Measurements from ENCODE around the gene PCNX2.

The PCNX2 gene

GRCh38 chr1:233233508-233234040 is 62.0 kb downstream of the PCNX2 start:
- H3K4me3 ChIP-seq: no peak overlapping the region
- no peak for TF ChIP-seq Cebpa-rat (IDR thresholded peaks at IDR 0.05)

GRCh38 chr1:233230011-233230410 is 65.5 kb downstream of the PCNX2 start:
- H3K36me3 ChIP-seq: no peaks in the 10 kb centered on the region
- no peak overlapping the region for H3K9ac ChIP-seq
- no peaks in the 10 kb centered on the region for H3K4me1 ChIP-seq
- H3K9me3 ChIP-seq: no peaks in the 10 kb centered on the region
- H3K4me2 ChIP-seq: no peak overlapping the region
- H3K27ac ChIP-seq: no peak overlapping the region
- no peaks in the 10 kb centered on the region for H4K20me1 ChIP-seq
- no peak overlapping the region for H3K4me3 ChIP-seq
- H3K27me3 ChIP-seq: no peaks in the 10 kb centered on the region
- TF ChIP-seq Cebpa-rat (IDR thresholded peaks at IDR 0.05): no peak

More at GRCh38 chr1:233233508-233234040, 62.0 kb downstream of the PCNX2 start:
- Histone ChIP-seq H3K27ac (no peak overlapping the region), H3K9me3 (no peaks in the 10 kb centered on the region), H3K27me3 (no peaks in the 10 kb centered on the region), H4K20me1 (no peaks in the 10 kb centered on the region), H3K36me3 (no peaks in the 10 kb centered on the region), H3K4me1 (no peaks in the 10 kb centered on the region), H3K9ac (no peak overlapping the region), H3K4me2 (no peak overlapping the region)

- Histone ChIP-seq H3K9ac (no peak overlapping the region), H3K9me3 (no peaks in the 10 kb centered on the region), H3K27me3 (no peaks in the 10 kb centered on the region), H3K4me2 (no peak overlapping the region), H3K27ac (no peak overlapping the region), H3K36me3 (no peaks in the 10 kb centered on the region), H3K4me1 (no peaks in the 10 kb centered on the region), H4K20me1 (no peaks in the 10 kb centered on the region), H3K4me3 (no peak overlapping the region)
- no peak for TF ChIP-seq Cebpa-rat (IDR thresholded peaks at IDR 0.05)
These were observed 66.2 kb downstream of the PCNX2 start for GRCh38 chr1:233229288-233229687.

GRCh38 chr1:233227930-233228465 is 67.5 kb downstream of the PCNX2 start:
- Histone ChIP-seq H3K27ac (no peak overlapping the region), H3K36me3 (no peaks in the 10 kb centered on the region), H4K20me1 (no peaks in the 10 kb centered on the region), H3K4me2 (no peak overlapping the region), H3K9me3 (no peaks in the 10 kb centered on the region), H3K27me3 (no peaks in the 10 kb centered on the region), H3K9ac (no peak overlapping the region), H3K4me3 (no peak overlapping the region), H3K4me1 (no peaks in the 10 kb centered on the region)
- no peak for TF ChIP-seq Cebpa-rat (IDR thresholded peaks at IDR 0.05)

GRCh38 chr1:233224311-233224710 is 71.2 kb downstream of the PCNX2 start:
- TF ChIP-seq Cebpa-rat (IDR thresholded peaks at IDR 0.05): no peak
- no peaks in the 10 kb centered on the region for H3K36me3 ChIP-seq

GRCh38 chr1:233217832-233218231 is 77.7 kb downstream of the PCNX2 start:
- H3K4me1 ChIP-seq: no peaks in the 10 kb centered on the region
- no peak overlapping the region for H3K27ac ChIP-seq
- H3K27me3 ChIP-seq: no peaks in the 10 kb centered on the region
- no peak overlapping the region for H3K4me3 ChIP-seq
- TF ChIP-seq Cebpa-rat (IDR thresholded peaks at IDR 0.05): no peak
- H3K4me2 ChIP-seq: no peak overlapping the region
- no peaks in the 10 kb centered on the region for H3K9me3 ChIP-seq
- no peaks in the 10 kb centered on the region for H3K36me3 ChIP-seq
- H3K9ac ChIP-seq: no peak overlapping the region
- H4K20me1 ChIP-seq: no peaks in the 10 kb centered on the region

More at GRCh38 chr1:233224311-233224710, 71.2 kb downstream of the PCNX2 start:
- Histone ChIP-seq H3K4me1 (no peaks in the 10 kb centered on the region), H3K27ac (no peak overlapping the region), H4K20me1 (no peaks in the 10 kb centered on the region), H3K4me3 (no peak overlapping the region), H3K4me2 (no peak overlapping the region), H3K9ac (no peak overlapping the region), H3K27me3 (no peaks in the 10 kb centered on the region), H3K9me3 (no peaks in the 10 kb centered on the region)

GRCh38 chr1:233216009-233216408 is 79.5 kb downstream of the PCNX2 start:
- Histone ChIP-seq H3K36me3 (no peaks in the 10 kb centered on the region), H3K9me3 (no peaks in the 10 kb centered on the region), H3K4me2 (no peak overlapping the region), H3K27ac (no peak overlapping the region), H3K4me3 (no peak overlapping the region), H3K4me1 (no peaks in the 10 kb centered on the region), H3K9ac (no peak overlapping the region), H4K20me1 (no peaks in the 10 kb centered on the region), H3K27me3 (no peaks in the 10 kb centered on the region)
- TF ChIP-seq Cebpa-rat (IDR thresholded peaks at IDR 0.05): no peak

GRCh38 chr1:233215135-233215760 is 80.3 kb downstream of the PCNX2 start:
- Histone ChIP-seq H3K27ac (no peak overlapping the region), H3K4me1 (no peaks in the 10 kb centered on the region), H3K9me3 (no peaks in the 10 kb centered on the region), H3K27me3 (no peaks in the 10 kb centered on the region), H3K36me3 (no peaks in the 10 kb centered on the region), H3K9ac (no peak overlapping the region), H3K4me3 (no peak overlapping the region), H3K4me2 (no peak overlapping the region), H4K20me1 (no peaks in the 10 kb centered on the region)
- no peak for TF ChIP-seq Cebpa-rat (IDR thresholded peaks at IDR 0.05)

GRCh38 chr1:233211595-233211994 is 83.9 kb downstream of the PCNX2 start:
- H3K4me2 ChIP-seq: no peak overlapping the region
- H3K4me1 ChIP-seq: no peaks in the 10 kb centered on the region
- no peaks in the 10 kb centered on the region for H4K20me1 ChIP-seq
- no peak overlapping the region for H3K27ac ChIP-seq
- H3K9me3 ChIP-seq: no peaks in the 10 kb centered on the region
- H3K27me3 ChIP-seq: no peaks in the 10 kb centered on the region
- no peaks in the 10 kb centered on the region for H3K36me3 ChIP-seq
- no peak overlapping the region for H3K4me3 ChIP-seq
- no peak for TF ChIP-seq Cebpa-rat (IDR thresholded peaks at IDR 0.05)
- H3K9ac ChIP-seq: no peak overlapping the region

- no peaks in the 10 kb centered on the region for H4K20me1 ChIP-seq
- TF ChIP-seq Cebpa-rat (IDR thresholded peaks at IDR 0.05): no peak
- H3K36me3 ChIP-seq: no peaks in the 10 kb centered on the region
- H3K9me3 ChIP-seq: no peaks in the 10 kb centered on the region
- no peaks in the 10 kb centered on the region for H3K4me1 ChIP-seq
- no peaks in the 10 kb centered on the region for H3K27me3 ChIP-seq
- H3K27ac ChIP-seq: no peak overlapping the region
- no peak overlapping the region for H3K4me2 ChIP-seq
- H3K9ac ChIP-seq: no peak overlapping the region
- no peak overlapping the region for H3K4me3 ChIP-seq
These were observed 84.4 kb downstream of the PCNX2 start for GRCh38 chr1:233211106-233211505.
